Activated naive CD4-positive, alpha-beta T cell treated with anti-CD3 and anti-CD28 coated beads, Interleukin-2, amount 10 ng/mL, durations not matched to agents 7 days and 5 days (primary cell): Measurements from ENCODE around the gene NXPH4.

Experiments used
- CTCF ChIA-PET: fragments of 350-600 bp; sonication (Branson Sonifier 250); formaldehyde crosslinking; loops from one replicate; lab custom pipeline; 2021; ENCODE audit warnings: antibody characterized with exemption; lab: Charles Lee
- DNase-seq: peaks from one replicate; pipeline ENCODE4 v3.0.0-alpha.2; 2020
- H3K27ac Mint-ChIP-seq: one replicate; pipeline ENCODE4 v1.8.0; 2021; ENCODE audit warnings: mild to moderate bottlenecking, moderate library complexity, mixed read lengths
- H3K27me3 Mint-ChIP-seq: one replicate; pipeline ENCODE4 v1.8.0; 2021; ENCODE audit warnings: mild to moderate bottlenecking, mixed read lengths
- H3K36me3 Mint-ChIP-seq: one replicate; pipeline ENCODE4 v1.8.0; 2021; ENCODE audit warnings: mixed read lengths
- H3K4me1 Mint-ChIP-seq: one replicate; pipeline ENCODE4 v1.8.0; 2021; ENCODE audit warnings: mixed read lengths
- H3K4me3 Mint-ChIP-seq: one replicate; pipeline ENCODE4 v1.8.0; 2021; ENCODE audit warnings: mild to moderate bottlenecking, moderate library complexity, mixed read lengths
- H3K9me3 Mint-ChIP-seq: one replicate; pipeline ENCODE4 v1.8.0; 2021; ENCODE audit warnings: mixed read lengths

NXPH4 gene

GRCh38 chr12:57216014-57216911 is at the start of gene NXPH4:
Gene NXPH4, plus strand, starts transcription at chr12:57216794. Its CDS starts 176 bp downstream, at chr12:57216970.
- H3K9me3 Mint-ChIP-seq = no peaks in the 10 kb centered on the region
- peaks cover 89% of the 10 kb centered on the region for H3K27me3 Mint-ChIP-seq
- H3K36me3 Mint-ChIP-seq = no peaks in the 10 kb centered on the region
- H3K4me1 Mint-ChIP-seq = peaks cover 37% of the 10 kb centered on the region
- H3K27ac Mint-ChIP-seq = peak within 1 kb of the TSS; percentile 16
- DNase-seq = peak; percentile 77
- CTCF ChIA-PET = interaction anchor here (3.5 to 10.5 kb wide), 3 partner anchors 12 to 237 kb away, joined by 16 to 318 read pairs (median 115); partner anchors contain the start of gene SHMT2
- peak within 1 kb of the TSS; percentile 72 for H3K4me3 Mint-ChIP-seq

DNA sequence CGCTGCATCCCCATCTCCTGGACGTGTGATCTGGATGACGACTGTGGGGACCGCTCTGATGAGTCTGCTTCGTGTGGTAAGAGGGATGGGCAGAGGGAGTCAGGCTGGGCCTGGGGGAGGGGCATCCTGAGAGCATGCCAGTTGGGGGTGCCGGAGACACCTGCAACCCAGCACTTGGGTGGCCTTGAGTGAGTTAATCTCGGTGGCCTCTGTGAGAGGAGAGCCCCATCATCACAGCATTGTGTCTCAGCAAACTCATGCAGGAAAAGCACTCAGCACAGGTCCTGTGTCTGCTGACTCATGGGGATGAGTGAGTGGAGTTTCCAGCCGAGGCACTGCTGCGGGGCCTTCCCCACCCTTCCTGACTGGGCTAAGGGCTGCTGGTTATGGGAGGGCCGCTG is 49.6 kb upstream of the NXPH4 start:
- CTCF ChIA-PET = interaction anchor here (1.1 to 2.4 kb wide), 3 partner anchors 9 to 43 kb away, joined by 3 to 7 read pairs (median 3); no protein-coding TSS in a partner anchor
- peaks cover 4% of the 10 kb centered on the region for H3K27me3 Mint-ChIP-seq
- no peak overlapping the region for H3K27ac Mint-ChIP-seq
- DNase-seq = no peak
- no peaks in the 10 kb centered on the region for H3K36me3 Mint-ChIP-seq
- H3K4me3 Mint-ChIP-seq = no peak overlapping the region
- H3K4me1 Mint-ChIP-seq = no peaks in the 10 kb centered on the region
- H3K9me3 Mint-ChIP-seq = no peaks in the 10 kb centered on the region

GRCh38 chr12:57168058-57168457 is 48.5 kb upstream of the NXPH4 start:
- H3K27ac Mint-ChIP-seq = no peak overlapping the region
- H3K4me3 Mint-ChIP-seq = no peak overlapping the region
- CTCF ChIA-PET = interaction anchor here (1.1 to 1.3 kb wide), 2 partner anchors 8 to 10 kb away, joined by 3 read pairs; no protein-coding TSS in a partner anchor
- H3K36me3 Mint-ChIP-seq = no peaks in the 10 kb centered on the region
- H3K4me1 Mint-ChIP-seq = no peaks in the 10 kb centered on the region
- DNase-seq = no peak
- peaks cover 4% of the 10 kb centered on the region for H3K27me3 Mint-ChIP-seq
- H3K9me3 Mint-ChIP-seq = no peaks in the 10 kb centered on the region

DNA sequence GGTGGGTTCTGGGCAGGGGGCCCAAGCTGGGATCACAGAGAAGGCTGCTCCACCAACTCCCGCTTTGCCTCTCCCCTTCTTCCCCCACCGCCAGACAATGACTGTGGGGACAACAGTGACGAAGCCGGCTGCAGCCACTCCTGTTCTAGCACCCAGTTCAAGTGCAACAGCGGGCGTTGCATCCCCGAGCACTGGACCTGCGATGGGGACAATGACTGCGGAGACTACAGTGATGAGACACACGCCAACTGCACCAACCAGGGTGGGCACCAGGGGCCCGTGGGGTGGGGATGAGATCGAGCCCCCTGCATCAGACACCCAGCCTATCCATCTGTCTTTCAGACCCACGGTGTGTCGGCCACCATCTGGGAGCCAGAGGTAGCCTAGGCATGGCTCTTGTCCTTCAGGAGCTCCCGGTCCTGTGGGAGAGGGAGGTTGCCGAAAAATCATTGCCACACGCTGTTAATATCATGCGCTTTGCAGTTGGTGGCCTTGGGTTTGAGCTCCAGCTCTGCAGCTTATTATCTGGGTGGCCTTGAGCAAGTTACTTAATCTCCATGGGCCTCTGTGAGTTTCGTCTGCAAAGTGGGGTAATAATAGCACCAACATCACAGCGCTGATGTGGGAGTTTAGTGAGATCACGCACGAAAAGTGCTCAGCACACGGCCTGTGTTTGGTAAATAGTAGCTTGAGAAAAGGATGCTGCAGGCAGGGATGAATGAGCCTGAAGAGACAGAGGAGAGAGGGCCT is 47.4 kb upstream of the NXPH4 start:
- Mint-ChIP-seq H3K27me3 (peaks cover 4% of the 10 kb centered on the region), H3K9me3 (no peaks in the 10 kb centered on the region), H3K36me3 (no peaks in the 10 kb centered on the region), H3K4me1 (no peaks in the 10 kb centered on the region), H3K4me3 (no peak overlapping the region), H3K27ac (no peak overlapping the region)
- DNase-seq = no peak
- CTCF ChIA-PET = interaction anchor here (1.1 to 1.3 kb wide), 2 partner anchors 11 to 39 kb away, joined by 3 read pairs; no protein-coding TSS in a partner anchor

- Mint-ChIP-seq H3K4me3 (no peak overlapping the region), H3K36me3 (no peaks in the 10 kb centered on the region), H3K27me3 (peaks cover 4% of the 10 kb centered on the region), H3K4me1 (no peaks in the 10 kb centered on the region), H3K27ac (no peak overlapping the region), H3K9me3 (no peaks in the 10 kb centered on the region)
- no peak for DNase-seq
- CTCF ChIA-PET = interaction anchor here (1.3 to 4.4 kb wide), 2 partner anchors 40 to 44 kb away, joined by 3 to 58 read pairs; partner anchors contain the start of gene LRP1
Observed at GRCh38 chr12:57169969-57170368, 46.6 kb upstream of the NXPH4 start.

GRCh38 chr12:57170408-57170807 is 46.2 kb upstream of the NXPH4 start:
- DNase-seq = no peak
- H3K4me3 Mint-ChIP-seq = no peak overlapping the region
- no peaks in the 10 kb centered on the region for H3K4me1 Mint-ChIP-seq
- CTCF ChIA-PET = interaction anchor here (1.3 to 4.4 kb wide), 2 partner anchors 40 to 45 kb away, joined by 3 to 58 read pairs; partner anchors contain the start of gene LRP1
- no peaks in the 10 kb centered on the region for H3K9me3 Mint-ChIP-seq
- H3K36me3 Mint-ChIP-seq = no peaks in the 10 kb centered on the region
- peaks cover 4% of the 10 kb centered on the region for H3K27me3 Mint-ChIP-seq
- no peak overlapping the region for H3K27ac Mint-ChIP-seq

GRCh38 chr12:57170927-57171326 is 45.7 kb upstream of the NXPH4 start:
- Mint-ChIP-seq H3K27me3 (peaks cover 4% of the 10 kb centered on the region), H3K36me3 (no peaks in the 10 kb centered on the region), H3K27ac (no peak overlapping the region), H3K9me3 (no peaks in the 10 kb centered on the region), H3K4me1 (no peaks in the 10 kb centered on the region), H3K4me3 (no peak overlapping the region)
- CTCF ChIA-PET = interaction anchor here (4.4 kb wide), 1 partner anchor 45 kb away, joined by 58 read pairs; the partner anchor contains the start of gene LRP1
- DNase-seq = no peak

DNA sequence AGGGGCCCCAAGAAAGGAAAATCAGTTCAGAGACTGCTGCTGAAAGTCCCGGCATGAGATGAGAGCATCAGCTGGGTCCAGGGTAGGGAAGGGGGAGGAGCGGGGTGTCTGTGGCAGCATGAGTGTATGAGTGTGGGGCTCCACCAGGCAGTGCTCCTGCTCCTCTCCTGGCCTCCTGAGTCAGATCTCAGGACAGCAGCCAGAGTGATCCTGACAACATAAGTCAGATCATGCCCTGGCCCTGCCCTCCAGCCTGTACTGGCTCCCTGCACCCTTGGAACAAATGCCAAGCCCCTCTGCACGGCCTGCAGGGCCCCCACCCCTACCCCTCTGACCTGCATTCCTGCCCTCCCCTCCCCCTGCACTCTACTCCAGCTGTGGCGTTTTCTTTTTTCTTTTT is 44.9 kb upstream of the NXPH4 start:
- Mint-ChIP-seq H3K4me3 (no peak overlapping the region), H3K9me3 (no peaks in the 10 kb centered on the region), H3K27ac (no peak overlapping the region), H3K4me1 (no peaks in the 10 kb centered on the region), H3K27me3 (peaks cover 4% of the 10 kb centered on the region), H3K36me3 (no peaks in the 10 kb centered on the region)
- CTCF ChIA-PET = interaction anchor here (0.6 to 4.4 kb wide), 4 partner anchors 11 to 1914 kb away, joined by 3 to 58 read pairs (median 7); partner anchors contain the start of gene LRP1
- DNase-seq = no peak

GRCh38 chr12:57173089-57173488 is 43.5 kb upstream of the NXPH4 start:
- H3K27me3 Mint-ChIP-seq = no peaks in the 10 kb centered on the region
- peak; percentile 38 for DNase-seq
- no peaks in the 10 kb centered on the region for H3K36me3 Mint-ChIP-seq

DNA sequence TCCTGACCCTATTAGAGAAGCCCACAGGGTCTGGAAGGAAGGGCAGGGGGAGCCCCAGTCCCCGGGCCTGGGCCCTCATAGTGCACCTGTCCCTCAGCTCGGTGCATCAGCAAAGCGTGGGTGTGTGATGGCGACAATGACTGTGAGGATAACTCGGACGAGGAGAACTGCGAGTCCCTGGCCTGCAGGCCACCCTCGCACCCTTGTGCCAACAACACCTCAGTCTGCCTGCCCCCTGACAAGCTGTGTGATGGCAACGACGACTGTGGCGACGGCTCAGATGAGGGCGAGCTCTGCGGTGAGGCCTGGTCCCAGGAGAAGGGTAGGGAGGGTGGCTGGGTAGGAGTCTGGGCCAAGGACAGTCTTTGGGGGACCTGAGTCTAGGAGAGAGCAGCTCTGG is 42.9 kb upstream of the NXPH4 start:
- Mint-ChIP-seq H3K27ac (no peak overlapping the region), H3K4me1 (no peaks in the 10 kb centered on the region), H3K4me3 (no peak overlapping the region), H3K9me3 (no peaks in the 10 kb centered on the region), H3K36me3 (no peaks in the 10 kb centered on the region), H3K27me3 (no peaks in the 10 kb centered on the region)
- CTCF ChIA-PET = interaction anchor here (0.6 to 4.4 kb wide), 14 partner anchors 8 to 169 kb away, joined by 3 to 58 read pairs (median 5); partner anchors contain the start of gene LRP1
- DNase-seq = no peak

More at GRCh38 chr12:57173089-57173488, 43.5 kb upstream of the NXPH4 start:
- H3K4me1 Mint-ChIP-seq = no peaks in the 10 kb centered on the region
- H3K9me3 Mint-ChIP-seq = no peaks in the 10 kb centered on the region
- no peak overlapping the region for H3K27ac Mint-ChIP-seq
- CTCF ChIA-PET = interaction anchor here (0.6 to 4.4 kb wide), 15 partner anchors 8 to 168 kb away, joined by 3 to 58 read pairs (median 5); partner anchors contain the start of gene LRP1
- no peak overlapping the region for H3K4me3 Mint-ChIP-seq

- no peaks in the 10 kb centered on the region for H3K9me3 Mint-ChIP-seq
- no peak overlapping the region for H3K27ac Mint-ChIP-seq
- CTCF ChIA-PET = interaction anchor here (0.8 to 2.8 kb wide), 11 partner anchors 8 to 167 kb away, joined by 3 to 16 read pairs (median 7); partner anchors contain the start of gene STAT6
- H3K4me3 Mint-ChIP-seq = no peak overlapping the region
- peaks cover 5% of the 10 kb centered on the region for H3K27me3 Mint-ChIP-seq
- H3K4me1 Mint-ChIP-seq = no peaks in the 10 kb centered on the region
- H3K36me3 Mint-ChIP-seq = no peaks in the 10 kb centered on the region
- DNase-seq = peak; percentile 53
Observed at GRCh38 chr12:57175428-57176138, 41.0 kb upstream of the NXPH4 start.

- no peaks in the 10 kb centered on the region for H3K4me1 Mint-ChIP-seq
- no peaks in the 10 kb centered on the region for H3K36me3 Mint-ChIP-seq
- no peak overlapping the region for H3K27ac Mint-ChIP-seq
- no peaks in the 10 kb centered on the region for H3K9me3 Mint-ChIP-seq
- DNase-seq = no peak
- peaks cover 5% of the 10 kb centered on the region for H3K27me3 Mint-ChIP-seq
- H3K4me3 Mint-ChIP-seq = no peak overlapping the region
- CTCF ChIA-PET = interaction anchor here (0.7 to 2.8 kb wide), 14 partner anchors 9 to 449 kb away, joined by 3 to 16 read pairs (median 4); partner anchors contain the start of gene STAT6
Observed at GRCh38 chr12:57176139-57176477, 40.5 kb upstream of the NXPH4 start.

DNA sequence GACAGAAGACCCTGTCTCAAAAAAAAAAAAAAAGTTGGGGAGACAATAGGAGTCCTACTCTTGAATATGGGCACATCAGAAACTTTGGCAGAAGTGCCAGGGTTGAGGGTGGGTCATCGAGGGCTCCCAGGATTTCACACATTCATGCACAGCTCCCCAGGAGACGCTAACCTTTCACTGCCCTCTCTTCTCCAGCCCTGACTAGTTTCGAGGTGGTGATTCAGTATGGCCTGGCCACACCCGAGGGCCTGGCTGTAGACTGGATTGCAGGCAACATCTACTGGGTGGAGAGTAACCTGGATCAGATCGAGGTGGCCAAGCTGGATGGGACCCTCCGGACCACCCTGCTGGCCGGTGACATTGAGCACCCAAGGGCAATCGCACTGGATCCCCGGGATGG is 39.7 kb upstream of the NXPH4 start:
- H3K36me3 Mint-ChIP-seq = no peaks in the 10 kb centered on the region
- H3K4me1 Mint-ChIP-seq = no peaks in the 10 kb centered on the region
- no peak for DNase-seq
- no peak overlapping the region for H3K27ac Mint-ChIP-seq
- H3K4me3 Mint-ChIP-seq = no peak overlapping the region
- CTCF ChIA-PET = interaction anchor here (0.7 to 2.8 kb wide), 8 partner anchors 9 to 450 kb away, joined by 3 to 16 read pairs (median 4); no protein-coding TSS in a partner anchor
- peaks cover 12% of the 10 kb centered on the region for H3K27me3 Mint-ChIP-seq
- H3K9me3 Mint-ChIP-seq = no peaks in the 10 kb centered on the region
